WTC11 (cell line): ENCODE measurements around the gene BMP7. TPM values are rescaled to one million over a fixed set of nuclear protein-coding genes. Genes with fewer than 3 reads are reported as not detected.
A peak's percentile ranks its signal among the peaks of the same experiment; 100 is the strongest.

Experiments used
- ATAC-seq: fragments of 200-7000 bp; cut with Tn5 transposase; 2 replicates; pipeline ENCODE4 v1.10.0; 2021; ENCODE audit warnings: mild to moderate bottlenecking, moderate library complexity
- CTCF ChIA-PET: fragments of 300-600 bp; sonication (Branson Sonifier 250); formaldehyde crosslinking; loops from one replicate; lab custom pipeline; 2021; ENCODE audit warnings: antibody characterized with exemption; lab: Charles Lee
- POLR2A ChIA-PET: fragments of 350-600 bp; sonication (Branson Sonifier 250); formaldehyde crosslinking; loops from one replicate; lab custom pipeline; 2021; ENCODE audit warnings: antibody characterized with exemption; lab: Charles Lee
- DNase-seq: peaks from one replicate; pipeline ENCODE4 v3.0.0; 2021; ENCODE audit warnings: low spot score
- H3K27ac Mint-ChIP-seq: 2 replicates; pipeline ENCODE4 v1.8.0; 2021; ENCODE audit warnings: mixed read lengths
- H3K27me3 Mint-ChIP-seq: 2 replicates; pipeline ENCODE4 v1.8.0; 2021; ENCODE audit warnings: low read depth, mild to moderate bottlenecking, moderate library complexity, mixed read lengths
- H3K36me3 Mint-ChIP-seq: 2 replicates; pipeline ENCODE4 v1.8.0; 2021; ENCODE audit warnings: mixed read lengths
- H3K4me1 Mint-ChIP-seq: 2 replicates; pipeline ENCODE4 v1.8.0; 2022; ENCODE audit warnings: mixed read lengths
- H3K4me3 Mint-ChIP-seq: 2 replicates; pipeline ENCODE4 v1.8.0; 2021; ENCODE audit warnings: mild to moderate bottlenecking, moderate library complexity, mixed read lengths
- H3K9me3 Mint-ChIP-seq: 2 replicates; pipeline ENCODE4 v1.8.0; 2021; ENCODE audit warnings: mixed read lengths
- EMX1 ChIP-seq: fragments of 250-450 bp; sonication (Bioruptor Pico); IDR thresholded peaks from 2 replicates; pipeline ENCODE4 v1.8.0; 2021; ENCODE audit warnings: mild to moderate bottlenecking
- FOXK1 ChIP-seq: sonication (generic); formaldehyde crosslinking; IDR thresholded peaks from 2 replicates; pipeline ENCODE4 v1.8.0; 2022; ENCODE audit warnings: mild to moderate bottlenecking, moderate library complexity, missing genetic modification reagents
- IRF2 ChIP-seq: sonication (generic); formaldehyde crosslinking; IDR thresholded peaks from 2 replicates; pipeline ENCODE4 v1.8.0; 2022; ENCODE audit warnings: low read depth, missing genetic modification reagents, borderline replicate concordance
- JUN ChIP-seq: sonication (generic); formaldehyde crosslinking; IDR thresholded peaks from 2 replicates; pipeline ENCODE4 v1.8.0; 2023; ENCODE audit warnings: mild to moderate bottlenecking, missing genetic modification reagents
- NFYB ChIP-seq: sonication (generic); formaldehyde crosslinking; conservative IDR thresholded peaks from 2 replicates; pipeline ENCODE4 v1.8.0; 2022; ENCODE audit warnings: low read depth, missing genetic modification reagents
- SMAD4 ChIP-seq: sonication (generic); formaldehyde crosslinking; IDR thresholded peaks from 2 replicates; pipeline ENCODE4 v1.8.0; 2022; ENCODE audit warnings: mild to moderate bottlenecking, missing genetic modification reagents
- ZNF121 ChIP-seq: sonication (generic); formaldehyde crosslinking; IDR thresholded peaks from 2 replicates; pipeline ENCODE4 v1.8.0; 2023; ENCODE audit warnings: missing genetic modification reagents
- ZNF138 ChIP-seq: sonication (generic); formaldehyde crosslinking; conservative IDR thresholded peaks from 2 replicates; pipeline ENCODE4 v1.8.1; 2022; ENCODE audit warnings: mild to moderate bottlenecking, moderate library complexity, missing genetic modification reagents
- ZNF416 ChIP-seq: fragments of 250-450 bp; sonication (Bioruptor Pico); IDR thresholded peaks from 2 replicates; pipeline ENCODE4 v1.9.0; 2021; ENCODE audit warnings: mild to moderate bottlenecking, inconsistent platforms
- total RNA-seq: library from RNA; stranded (reverse); gene quantifications from 3 replicates; pipeline ENCODE4 v1.2.3, GENCODE V29; 2021
- TF ChIP-seq, protein P1 (sequence below): sonication (generic); formaldehyde crosslinking; IDR thresholded peaks from 2 replicates; pipeline ENCODE4 v1.8.1; 2022; ENCODE audit warnings: mild to moderate bottlenecking, missing genetic modification reagents, moderate library complexity, borderline replicate concordance
- TF ChIP-seq, protein P2 (sequence below): sonication (generic); formaldehyde crosslinking; IDR thresholded peaks from 2 replicates; pipeline ENCODE4 v1.8.1; 2023; ENCODE audit warnings: mild to moderate bottlenecking, missing genetic modification reagents
- TF ChIP-seq, protein P3 (sequence below): fragments of 250-450 bp; sonication (Bioruptor Pico); IDR thresholded peaks from 2 replicates; pipeline ENCODE4 v1.8.0; 2021; ENCODE audit warnings: mild to moderate bottlenecking
- TF ChIP-seq, protein P4 (sequence below): sonication (generic); formaldehyde crosslinking; IDR thresholded peaks from 2 replicates; pipeline ENCODE4 v1.8.1; 2022; ENCODE audit warnings: low read depth, missing genetic modification reagents, borderline replicate concordance
- TF ChIP-seq, protein P5 (sequence below): sonication (generic); formaldehyde crosslinking; IDR thresholded peaks from 2 replicates; pipeline ENCODE4 v1.8.0; 2022; ENCODE audit warnings: mild to moderate bottlenecking, missing genetic modification reagents
- TF ChIP-seq, protein P6 (sequence below): sonication (generic); formaldehyde crosslinking; IDR thresholded peaks from 2 replicates; pipeline ENCODE4 v1.8.0; 2023; ENCODE audit warnings: missing genetic modification reagents, mild to moderate bottlenecking, borderline replicate concordance

BMP7 gene
- total RNA-seq, 1 experiment from 2014 or later: 40.7 TPM

DNA sequence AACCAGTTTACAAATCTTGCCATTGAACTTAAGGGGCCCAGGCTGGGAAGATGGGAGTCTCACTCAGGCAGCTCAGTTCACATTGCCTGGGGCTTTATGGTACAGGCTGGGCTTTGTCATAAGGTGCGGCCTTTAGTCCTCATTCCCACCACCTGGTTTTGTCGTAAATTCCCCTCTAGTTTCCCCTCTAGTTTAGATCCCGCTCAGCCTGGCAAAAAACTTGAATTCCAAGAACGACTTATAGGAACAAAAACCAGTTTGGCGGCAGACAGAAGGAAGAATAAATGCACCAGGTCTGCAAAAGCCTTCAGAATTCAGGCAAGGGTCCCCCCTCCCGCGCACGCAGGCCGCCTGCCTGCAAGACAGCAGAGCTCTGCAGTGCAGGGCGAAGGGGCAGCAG lies 4.1 kb downstream of the BMP7 start:
- no peak for DNase-seq
- POLR2A ChIA-PET: interaction anchor here (1.0 kb wide), 1 partner anchor 9 kb away, joined by 4 read pairs; no protein-coding TSS in a partner anchor
- CTCF ChIA-PET: interaction anchor here (1.0 to 2.9 kb wide), 14 partner anchors 14 to 267 kb away, joined by 3 to 12 read pairs (median 6); partner anchors contain the start of gene SPO11

More for the DNA sequence above, 4.1 kb downstream of the BMP7 start:
- Mint-ChIP-seq H3K4me3 (peak overlapping the region; percentile 85), H3K27me3 (peaks cover 76% of the 10 kb centered on the region), H3K4me1 (peaks cover 74% of the 10 kb centered on the region), H3K36me3 (no peaks in the 10 kb centered on the region), H3K27ac (peak overlapping the region; percentile 87), H3K9me3 (no peaks in the 10 kb centered on the region)
- no peak for ATAC-seq
- no peak for TF ChIP-seq SMAD4
- no peak for TF ChIP-seq FOXK1 (CRISPR knock-in tag)
- TF ChIP-seq, protein P1, sequence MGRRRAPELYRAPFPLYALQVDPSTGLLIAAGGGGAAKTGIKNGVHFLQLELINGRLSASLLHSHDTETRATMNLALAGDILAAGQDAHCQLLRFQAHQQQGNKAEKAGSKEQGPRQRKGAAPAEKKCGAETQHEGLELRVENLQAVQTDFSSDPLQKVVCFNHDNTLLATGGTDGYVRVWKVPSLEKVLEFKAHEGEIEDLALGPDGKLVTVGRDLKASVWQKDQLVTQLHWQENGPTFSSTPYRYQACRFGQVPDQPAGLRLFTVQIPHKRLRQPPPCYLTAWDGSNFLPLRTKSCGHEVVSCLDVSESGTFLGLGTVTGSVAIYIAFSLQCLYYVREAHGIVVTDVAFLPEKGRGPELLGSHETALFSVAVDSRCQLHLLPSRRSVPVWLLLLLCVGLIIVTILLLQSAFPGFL (CRISPR knock-in tag): no peak
- TF ChIP-seq ZNF121: no peak
- TF ChIP-seq ZNF138 (CRISPR knock-in tag): no peak
- TF ChIP-seq, protein P2, sequence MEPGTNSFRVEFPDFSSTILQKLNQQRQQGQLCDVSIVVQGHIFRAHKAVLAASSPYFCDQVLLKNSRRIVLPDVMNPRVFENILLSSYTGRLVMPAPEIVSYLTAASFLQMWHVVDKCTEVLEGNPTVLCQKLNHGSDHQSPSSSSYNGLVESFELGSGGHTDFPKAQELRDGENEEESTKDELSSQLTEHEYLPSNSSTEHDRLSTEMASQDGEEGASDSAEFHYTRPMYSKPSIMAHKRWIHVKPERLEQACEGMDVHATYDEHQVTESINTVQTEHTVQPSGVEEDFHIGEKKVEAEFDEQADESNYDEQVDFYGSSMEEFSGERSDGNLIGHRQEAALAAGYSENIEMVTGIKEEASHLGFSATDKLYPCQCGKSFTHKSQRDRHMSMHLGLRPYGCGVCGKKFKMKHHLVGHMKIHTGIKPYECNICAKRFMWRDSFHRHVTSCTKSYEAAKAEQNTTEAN: no peak
- TF ChIP-seq JUN (CRISPR knock-in tag): no peak
- TF ChIP-seq, protein P3, sequence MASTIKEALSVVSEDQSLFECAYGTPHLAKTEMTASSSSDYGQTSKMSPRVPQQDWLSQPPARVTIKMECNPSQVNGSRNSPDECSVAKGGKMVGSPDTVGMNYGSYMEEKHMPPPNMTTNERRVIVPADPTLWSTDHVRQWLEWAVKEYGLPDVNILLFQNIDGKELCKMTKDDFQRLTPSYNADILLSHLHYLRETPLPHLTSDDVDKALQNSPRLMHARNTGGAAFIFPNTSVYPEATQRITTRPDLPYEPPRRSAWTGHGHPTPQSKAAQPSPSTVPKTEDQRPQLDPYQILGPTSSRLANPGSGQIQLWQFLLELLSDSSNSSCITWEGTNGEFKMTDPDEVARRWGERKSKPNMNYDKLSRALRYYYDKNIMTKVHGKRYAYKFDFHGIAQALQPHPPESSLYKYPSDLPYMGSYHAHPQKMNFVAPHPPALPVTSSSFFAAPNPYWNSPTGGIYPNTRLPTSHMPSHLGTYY (CRISPR knock-in tag): no peak
- TF ChIP-seq, protein P4, sequence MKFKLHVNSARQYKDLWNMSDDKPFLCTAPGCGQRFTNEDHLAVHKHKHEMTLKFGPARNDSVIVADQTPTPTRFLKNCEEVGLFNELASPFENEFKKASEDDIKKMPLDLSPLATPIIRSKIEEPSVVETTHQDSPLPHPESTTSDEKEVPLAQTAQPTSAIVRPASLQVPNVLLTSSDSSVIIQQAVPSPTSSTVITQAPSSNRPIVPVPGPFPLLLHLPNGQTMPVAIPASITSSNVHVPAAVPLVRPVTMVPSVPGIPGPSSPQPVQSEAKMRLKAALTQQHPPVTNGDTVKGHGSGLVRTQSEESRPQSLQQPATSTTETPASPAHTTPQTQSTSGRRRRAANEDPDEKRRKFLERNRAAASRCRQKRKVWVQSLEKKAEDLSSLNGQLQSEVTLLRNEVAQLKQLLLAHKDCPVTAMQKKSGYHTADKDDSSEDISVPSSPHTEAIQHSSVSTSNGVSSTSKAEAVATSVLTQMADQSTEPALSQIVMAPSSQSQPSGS (CRISPR knock-in tag): no peak
- TF ChIP-seq, protein P5, sequence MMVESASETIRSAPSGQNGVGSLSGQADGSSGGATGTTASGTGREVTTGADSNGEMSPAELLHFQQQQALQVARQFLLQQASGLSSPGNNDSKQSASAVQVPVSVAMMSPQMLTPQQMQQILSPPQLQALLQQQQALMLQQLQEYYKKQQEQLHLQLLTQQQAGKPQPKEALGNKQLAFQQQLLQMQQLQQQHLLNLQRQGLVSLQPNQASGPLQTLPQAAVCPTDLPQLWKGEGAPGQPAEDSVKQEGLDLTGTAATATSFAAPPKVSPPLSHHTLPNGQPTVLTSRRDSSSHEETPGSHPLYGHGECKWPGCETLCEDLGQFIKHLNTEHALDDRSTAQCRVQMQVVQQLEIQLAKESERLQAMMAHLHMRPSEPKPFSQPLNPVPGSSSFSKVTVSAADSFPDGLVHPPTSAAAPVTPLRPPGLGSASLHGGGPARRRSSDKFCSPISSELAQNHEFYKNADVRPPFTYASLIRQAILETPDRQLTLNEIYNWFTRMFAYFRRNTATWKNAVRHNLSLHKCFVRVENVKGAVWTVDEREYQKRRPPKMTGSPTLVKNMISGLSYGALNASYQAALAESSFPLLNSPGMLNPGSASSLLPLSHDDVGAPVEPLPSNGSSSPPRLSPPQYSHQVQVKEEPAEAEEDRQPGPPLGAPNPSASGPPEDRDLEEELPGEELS (CRISPR knock-in tag): no peak
- TF ChIP-seq IRF2 (CRISPR knock-in tag): no peak
- no peak for TF ChIP-seq NFYB
- TF ChIP-seq, protein P6, sequence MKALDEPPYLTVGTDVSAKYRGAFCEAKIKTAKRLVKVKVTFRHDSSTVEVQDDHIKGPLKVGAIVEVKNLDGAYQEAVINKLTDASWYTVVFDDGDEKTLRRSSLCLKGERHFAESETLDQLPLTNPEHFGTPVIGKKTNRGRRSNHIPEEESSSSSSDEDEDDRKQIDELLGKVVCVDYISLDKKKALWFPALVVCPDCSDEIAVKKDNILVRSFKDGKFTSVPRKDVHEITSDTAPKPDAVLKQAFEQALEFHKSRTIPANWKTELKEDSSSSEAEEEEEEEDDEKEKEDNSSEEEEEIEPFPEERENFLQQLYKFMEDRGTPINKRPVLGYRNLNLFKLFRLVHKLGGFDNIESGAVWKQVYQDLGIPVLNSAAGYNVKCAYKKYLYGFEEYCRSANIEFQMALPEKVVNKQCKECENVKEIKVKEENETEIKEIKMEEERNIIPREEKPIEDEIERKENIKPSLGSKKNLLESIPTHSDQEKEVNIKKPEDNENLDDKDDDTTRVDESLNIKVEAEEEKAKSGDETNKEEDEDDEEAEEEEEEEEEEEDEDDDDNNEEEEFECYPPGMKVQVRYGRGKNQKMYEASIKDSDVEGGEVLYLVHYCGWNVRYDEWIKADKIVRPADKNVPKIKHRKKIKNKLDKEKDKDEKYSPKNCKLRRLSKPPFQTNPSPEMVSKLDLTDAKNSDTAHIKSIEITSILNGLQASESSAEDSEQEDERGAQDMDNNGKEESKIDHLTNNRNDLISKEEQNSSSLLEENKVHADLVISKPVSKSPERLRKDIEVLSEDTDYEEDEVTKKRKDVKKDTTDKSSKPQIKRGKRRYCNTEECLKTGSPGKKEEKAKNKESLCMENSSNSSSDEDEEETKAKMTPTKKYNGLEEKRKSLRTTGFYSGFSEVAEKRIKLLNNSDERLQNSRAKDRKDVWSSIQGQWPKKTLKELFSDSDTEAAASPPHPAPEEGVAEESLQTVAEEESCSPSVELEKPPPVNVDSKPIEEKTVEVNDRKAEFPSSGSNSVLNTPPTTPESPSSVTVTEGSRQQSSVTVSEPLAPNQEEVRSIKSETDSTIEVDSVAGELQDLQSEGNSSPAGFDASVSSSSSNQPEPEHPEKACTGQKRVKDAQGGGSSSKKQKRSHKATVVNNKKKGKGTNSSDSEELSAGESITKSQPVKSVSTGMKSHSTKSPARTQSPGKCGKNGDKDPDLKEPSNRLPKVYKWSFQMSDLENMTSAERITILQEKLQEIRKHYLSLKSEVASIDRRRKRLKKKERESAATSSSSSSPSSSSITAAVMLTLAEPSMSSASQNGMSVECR (CRISPR knock-in tag): no peak
- TF ChIP-seq ZNF416: no peak
- TF ChIP-seq EMX1 (CRISPR knock-in tag): no peak
